GM12875 (cell line): ENCODE measurements around the gene SMIM38.

Experiments used
- H3K4me3 ChIP-seq: one replicate; pipeline ENCODE4 v1.5.1; 2011; ENCODE audit warnings: low read depth, low read length, control low read depth
- TF ChIP-seq, protein P1 (sequence below): IDR thresholded peaks from 2 replicates; pipeline ENCODE4 v1.5.1; 2011; ENCODE audit warnings: low read depth, mild to moderate bottlenecking, control low read depth, inconsistent platforms, low read length, moderate library complexity, borderline replicate concordance; ENCODE audit not compliant: insufficient read depth

SMIM38 gene

DNA sequence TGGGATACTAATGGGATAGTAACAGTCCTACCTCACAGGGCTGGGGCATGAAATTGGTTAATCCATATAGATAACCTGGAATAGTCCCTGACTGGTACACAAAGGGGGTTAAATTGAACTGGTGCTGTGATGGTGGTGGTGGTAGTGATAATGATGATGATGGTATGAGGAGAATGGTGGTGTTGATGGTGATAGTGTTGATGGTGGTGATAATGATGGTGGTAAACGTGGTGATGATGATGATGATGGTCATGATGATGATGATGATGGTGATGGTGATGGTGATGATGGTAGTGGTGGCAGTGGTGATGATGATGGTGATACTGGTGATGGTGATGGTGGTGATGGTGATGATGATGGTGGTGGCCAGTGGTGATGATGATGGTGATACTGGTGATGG lies 38.7 kb downstream of the SMIM38 start:
- TF ChIP-seq, protein P1, sequence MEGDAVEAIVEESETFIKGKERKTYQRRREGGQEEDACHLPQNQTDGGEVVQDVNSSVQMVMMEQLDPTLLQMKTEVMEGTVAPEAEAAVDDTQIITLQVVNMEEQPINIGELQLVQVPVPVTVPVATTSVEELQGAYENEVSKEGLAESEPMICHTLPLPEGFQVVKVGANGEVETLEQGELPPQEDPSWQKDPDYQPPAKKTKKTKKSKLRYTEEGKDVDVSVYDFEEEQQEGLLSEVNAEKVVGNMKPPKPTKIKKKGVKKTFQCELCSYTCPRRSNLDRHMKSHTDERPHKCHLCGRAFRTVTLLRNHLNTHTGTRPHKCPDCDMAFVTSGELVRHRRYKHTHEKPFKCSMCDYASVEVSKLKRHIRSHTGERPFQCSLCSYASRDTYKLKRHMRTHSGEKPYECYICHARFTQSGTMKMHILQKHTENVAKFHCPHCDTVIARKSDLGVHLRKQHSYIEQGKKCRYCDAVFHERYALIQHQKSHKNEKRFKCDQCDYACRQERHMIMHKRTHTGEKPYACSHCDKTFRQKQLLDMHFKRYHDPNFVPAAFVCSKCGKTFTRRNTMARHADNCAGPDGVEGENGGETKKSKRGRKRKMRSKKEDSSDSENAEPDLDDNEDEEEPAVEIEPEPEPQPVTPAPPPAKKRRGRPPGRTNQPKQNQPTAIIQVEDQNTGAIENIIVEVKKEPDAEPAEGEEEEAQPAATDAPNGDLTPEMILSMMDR: no peak
- no peak overlapping the region for H3K4me3 ChIP-seq

GRCh38 chr11:69194956-69195355 lies 39.2 kb downstream of the SMIM38 start:
- TF ChIP-seq, protein P1: no peak
- no peak overlapping the region for H3K4me3 ChIP-seq

- TF ChIP-seq, protein P1: no peak
- no peak overlapping the region for H3K4me3 ChIP-seq
Measured at GRCh38 chr11:69195824-69196782, 40.4 kb downstream of the SMIM38 start.

- no peak overlapping the region for H3K4me3 ChIP-seq
Measured at GRCh38 chr11:69196783-69197169, 41.0 kb downstream of the SMIM38 start.

GRCh38 chr11:69198891-69199582 lies 43.3 kb downstream of the SMIM38 start:
- no peak overlapping the region for H3K4me3 ChIP-seq
- TF ChIP-seq, protein P1: no peak

More at GRCh38 chr11:69196783-69197169, 41.0 kb downstream of the SMIM38 start:
- TF ChIP-seq, protein P1: no peak

GRCh38 chr11:69199583-69200315 lies 44.0 kb downstream of the SMIM38 start:
- TF ChIP-seq, protein P1: no peak
- H3K4me3 ChIP-seq: no peak overlapping the region
